Measurements from ENCODE around the gene CACNA1H.

GRCh38 chr16:1108299-1109252, 44.3 kb upstream of the CACNA1H start:
- TF ChIP-seq TEAD4 (IDR thresholded peaks at IDR 0.05; ENCODE audit: low read length) = no peak
- no peak for TF ChIP-seq TEAD4 (CRISPR knock-in tag; IDR thresholded peaks at IDR 0.05; ENCODE audit: borderline replicate concordance)
- TF ChIP-seq THRAP3 (IDR thresholded peaks at IDR 0.05; ENCODE audit: borderline replicate concordance) = no peak
- no peak for TF ChIP-seq FIP1L1 (IDR thresholded peaks at IDR 0.05; ENCODE audit: low read depth, low read length, poor library complexity, severe bottlenecking)
- TF ChIP-seq TARDBP (IDR thresholded peaks at IDR 0.05) = no peak
- TF ChIP-seq CTCF (IDR thresholded peaks at IDR 0.05 in 2 of 3, conservative IDR thresholded peaks at IDR 0.05 in 1 of 3; ENCODE audit: insufficient read depth in 2 of 3, low read depth in 1 of 3, low read length in 3 of 3) = no peak
- TF ChIP-seq MAX (CRISPR knock-in tag; IDR thresholded peaks at IDR 0.05) = no peak
- no peak for TF ChIP-seq EZH2 (IDR thresholded peaks at IDR 0.05; ENCODE audit: borderline replicate concordance, low read depth, low read length)
- TF ChIP-seq SMC3 (conservative IDR thresholded peaks at IDR 0.05; ENCODE audit: insufficient read depth, low read depth, low read length) = no peak
- TF ChIP-seq POLR2A (conservative IDR thresholded peaks at IDR 0.05) = no peak
- no peak for TF ChIP-seq CREB5 (CRISPR knock-in tag; IDR thresholded peaks at IDR 0.05)
- no peak for TF ChIP-seq RAD21 (CRISPR knock-in tag; conservative IDR thresholded peaks at IDR 0.05 in 1 of 2, IDR thresholded peaks at IDR 0.05 in 1 of 2)
- TF ChIP-seq NR1H2 (CRISPR knock-in tag; IDR thresholded peaks at IDR 0.05) = no peak
- TF ChIP-seq HCFC1 (IDR thresholded peaks at IDR 0.05; ENCODE audit: low read depth, low read length) = no peak
- TF ChIP-seq RBM14 (IDR thresholded peaks at IDR 0.05; ENCODE audit: borderline replicate concordance, insufficient read depth, low read depth, low read length) = no peak

All from K562 (cell line).